Immature natural killer cell (primary cell): ENCODE results near the gene TADA3. TPM values are rescaled to one million over a fixed set of nuclear protein-coding genes. Genes with fewer than 3 reads are reported as not detected.

ENCODE experiments used
- DNase-seq, 3 donors: peaks; one replicate each; pipeline ENCODE4 v3.0.0; 2022; ENCODE audit warnings: mixed read lengths in 1 of 3
- H3K27ac Mint-ChIP-seq, 6 donors: one replicate each; pipeline ENCODE4 v1.8.0; 2020; ENCODE audit warnings: mixed read lengths in 6 of 6, mild to moderate bottlenecking in 5 of 6, inconsistent platforms in 4 of 6, moderate library complexity in 3 of 6
- H3K27me3 Mint-ChIP-seq, 3 donors: one replicate each; pipeline ENCODE4 v1.8.0; 2020 to 2021; ENCODE audit warnings: low read depth in 3 of 3, mild to moderate bottlenecking in 3 of 3, mixed read lengths in 3 of 3, moderate library complexity in 3 of 3, inconsistent platforms in 1 of 3
- H3K36me3 Mint-ChIP-seq, 3 donors: one replicate each; pipeline ENCODE4 v1.8.0; 2020; ENCODE audit warnings: mixed read lengths in 3 of 3, inconsistent platforms in 2 of 3, mild to moderate bottlenecking in 2 of 3
- H3K4me1 Mint-ChIP-seq, 2 donors: one replicate each; pipeline ENCODE4 v1.8.0; 2020; ENCODE audit warnings: inconsistent platforms in 2 of 2, mild to moderate bottlenecking in 2 of 2, mixed read lengths in 2 of 2, moderate library complexity in 1 of 2
- H3K4me3 Mint-ChIP-seq, 5 donors: one replicate each; pipeline ENCODE4 v1.8.0; 2020; ENCODE audit warnings: mild to moderate bottlenecking in 5 of 5, mixed read lengths in 5 of 5, inconsistent platforms in 3 of 5, moderate library complexity in 3 of 5
- H3K9me3 Mint-ChIP-seq, 6 donors: one replicate each; pipeline ENCODE4 v1.8.0; 2020; ENCODE audit warnings: mild to moderate bottlenecking in 6 of 6, mixed read lengths in 6 of 6, inconsistent platforms in 4 of 6, moderate library complexity in 3 of 6
- polyA plus RNA-seq, 3 donors: library from polyadenylated mRNA; unstranded; fragments of 300-500 nt; fragmentation: Illumina TruSeq; gene quantifications; one replicate each; pipeline ENCODE4 v1.2.3, GENCODE V29; 2021

TADA3 gene
- polyA plus RNA-seq, 3 donors from 2014 or later = 58.1 to 121 (median 73.6) TPM

GRCh38 chr3:9786825-9787669, 5.2 kb downstream of the TADA3 start:
- H3K27me3 Mint-ChIP-seq = peaks cover 0 to 3% (median 0%) of the 10 kb centered on the region in 3 donors
- H3K4me3 Mint-ChIP-seq = no peak overlapping the region
- peak overlapping the region in 4 of 6 donors; percentile 33 to 66 (median 48) for H3K27ac Mint-ChIP-seq
- peaks cover 24 to 54% (median 30%) of the 10 kb centered on the region in 3 donors for H3K36me3 Mint-ChIP-seq
- no peak for DNase-seq
- H3K9me3 Mint-ChIP-seq = no peaks in the 10 kb centered on the region
- H3K4me1 Mint-ChIP-seq = peaks cover 41 to 45% of the 10 kb centered on the region in 2 donors

- H3K4me1 Mint-ChIP-seq = peaks cover 40 to 42% of the 10 kb centered on the region in 2 donors
- H3K27ac Mint-ChIP-seq = no peak overlapping the region
- peaks cover 0 to 3% (median 0%) of the 10 kb centered on the region in 3 donors for H3K27me3 Mint-ChIP-seq
- H3K36me3 Mint-ChIP-seq = peaks cover 24 to 56% (median 30%) of the 10 kb centered on the region in 3 donors
- H3K4me3 Mint-ChIP-seq = no peak overlapping the region
- no peak for DNase-seq
- no peaks in the 10 kb centered on the region for H3K9me3 Mint-ChIP-seq
Measured at GRCh38 chr3:9786209-9786739, 6.0 kb downstream of the TADA3 start.

- Mint-ChIP-seq H3K4me1 (peaks cover 40 to 41% of the 10 kb centered on the region in 2 donors), H3K9me3 (no peaks in the 10 kb centered on the region), H3K36me3 (peaks cover 24 to 58% (median 30%) of the 10 kb centered on the region in 3 donors), H3K4me3 (no peak overlapping the region), H3K27ac (peak overlapping the region in 1 of 6 donors; percentile 30), H3K27me3 (peaks cover 0 to 3% (median 0%) of the 10 kb centered on the region in 3 donors)
- no peak for DNase-seq
Measured at GRCh38 chr3:9785602-9786001, 6.7 kb downstream of the TADA3 start.

- H3K9me3 Mint-ChIP-seq = no peaks in the 10 kb centered on the region
Measured at GRCh38 chr3:9784965-9785364, 7.3 kb downstream of the TADA3 start.

GRCh38 chr3:9783954-9784353, 8.3 kb downstream of the TADA3 start:
- Mint-ChIP-seq H3K27ac (no peak overlapping the region), H3K36me3 (peaks cover 17 to 43% (median 17%) of the 10 kb centered on the region in 3 donors), H3K27me3 (peaks cover 6 to 7% (median 7%) of the 10 kb centered on the region in 3 donors), H3K9me3 (no peaks in the 10 kb centered on the region), H3K4me1 (peaks cover 48% of the 10 kb centered on the region in 2 donors), H3K4me3 (no peak overlapping the region)
- DNase-seq = no peak

More at GRCh38 chr3:9784965-9785364, 7.3 kb downstream of the TADA3 start:
- Mint-ChIP-seq H3K27ac (no peak overlapping the region), H3K4me1 (peaks cover 40 to 41% of the 10 kb centered on the region in 2 donors), H3K27me3 (peaks cover 0 to 4% (median 3%) of the 10 kb centered on the region in 3 donors), H3K4me3 (no peak overlapping the region), H3K36me3 (peaks cover 20 to 52% (median 25%) of the 10 kb centered on the region in 3 donors)
- DNase-seq = no peak

- Mint-ChIP-seq H3K36me3 (peaks cover 15 to 41% (median 15%) of the 10 kb centered on the region in 3 donors), H3K27ac (peak overlapping the region in 4 of 6 donors; percentile 35 to 96 (median 68)), H3K4me1 (peaks cover 58 to 59% of the 10 kb centered on the region in 2 donors), H3K27me3 (peaks cover 5 to 9% (median 6%) of the 10 kb centered on the region in 3 donors), H3K4me3 (no peak overlapping the region), H3K9me3 (no peaks in the 10 kb centered on the region)
- no peak for DNase-seq
Measured at GRCh38 chr3:9782770-9783169, 9.5 kb downstream of the TADA3 start.

GRCh38 chr3:9781978-9782603, 10.2 kb downstream of the TADA3 start:
- H3K36me3 Mint-ChIP-seq = peaks cover 9 to 34% (median 10%) of the 10 kb centered on the region in 3 donors
- H3K9me3 Mint-ChIP-seq = no peaks in the 10 kb centered on the region
- H3K27ac Mint-ChIP-seq = peak overlapping the region; percentile 35 to 96 (median 80)
- H3K4me1 Mint-ChIP-seq = peaks cover 58 to 59% of the 10 kb centered on the region in 2 donors
- peak overlapping the region in 3 of 5 donors; percentile 3 to 60 (median 33) for H3K4me3 Mint-ChIP-seq
- no peak for DNase-seq
- peaks cover 4 to 9% (median 6%) of the 10 kb centered on the region in 3 donors for H3K27me3 Mint-ChIP-seq

- H3K36me3 Mint-ChIP-seq = peaks cover 10 to 30% (median 12%) of the 10 kb centered on the region in 3 donors
- H3K27me3 Mint-ChIP-seq = peaks cover 4 to 9% (median 6%) of the 10 kb centered on the region in 3 donors
- DNase-seq = no peak
- H3K4me3 Mint-ChIP-seq = peak overlapping the region in 3 of 5 donors; percentile 20 to 56 (median 46)
- H3K9me3 Mint-ChIP-seq = no peaks in the 10 kb centered on the region
- peaks cover 59 to 61% of the 10 kb centered on the region in 2 donors for H3K4me1 Mint-ChIP-seq
- H3K27ac Mint-ChIP-seq = peak overlapping the region; percentile 90 to 96 (median 94)
Measured at GRCh38 chr3:9781551-9781950, 10.7 kb downstream of the TADA3 start.

- Mint-ChIP-seq H3K4me3 (peak overlapping the region; percentile 42 to 69 (median 68)), H3K4me1 (peaks cover 54 to 63% of the 10 kb centered on the region in 2 donors), H3K9me3 (no peaks in the 10 kb centered on the region), H3K27ac (peak overlapping the region; percentile 90 to 96 (median 94)), H3K36me3 (peaks cover 8 to 26% (median 9%) of the 10 kb centered on the region in 3 donors), H3K27me3 (peaks cover 4 to 9% (median 6%) of the 10 kb centered on the region in 3 donors)
- DNase-seq = no peak
Measured at GRCh38 chr3:9780910-9781309, 11.4 kb downstream of the TADA3 start.

GRCh38 chr3:9780458-9780812, 11.8 kb downstream of the TADA3 start:
- H3K9me3 Mint-ChIP-seq = no peaks in the 10 kb centered on the region
- peaks cover 5 to 23% (median 7%) of the 10 kb centered on the region in 3 donors for H3K36me3 Mint-ChIP-seq
- peak overlapping the region; percentile 90 to 96 (median 94) for H3K27ac Mint-ChIP-seq
- H3K27me3 Mint-ChIP-seq = peaks cover 4 to 9% (median 6%) of the 10 kb centered on the region in 3 donors
- peaks cover 54 to 63% of the 10 kb centered on the region in 2 donors for H3K4me1 Mint-ChIP-seq
- DNase-seq = no peak
- H3K4me3 Mint-ChIP-seq = peak overlapping the region; percentile 42 to 69 (median 68)

- Mint-ChIP-seq H3K9me3 (no peaks in the 10 kb centered on the region), H3K27me3 (peaks cover 4 to 9% (median 6%) of the 10 kb centered on the region in 3 donors), H3K36me3 (peaks cover 2 to 18% (median 4%) of the 10 kb centered on the region in 3 donors), H3K4me1 (peaks cover 51 to 63% of the 10 kb centered on the region in 2 donors), H3K27ac (peak overlapping the region; percentile 90 to 96 (median 94)), H3K4me3 (peak overlapping the region; percentile 42 to 69 (median 68))
- DNase-seq = peak; percentile 72 to 76 (median 76)
Measured at GRCh38 chr3:9779721-9780457, 12.4 kb downstream of the TADA3 start.

GRCh38 chr3:9779075-9779593, 13.1 kb downstream of the TADA3 start:
- Mint-ChIP-seq H3K36me3 (peaks cover 0 to 15% (median 4%) of the 10 kb centered on the region in 3 donors), H3K27me3 (peaks cover 4 to 9% (median 6%) of the 10 kb centered on the region in 3 donors), H3K4me3 (peak overlapping the region; percentile 42 to 69 (median 68)), H3K27ac (peak overlapping the region; percentile 90 to 96 (median 94)), H3K9me3 (no peaks in the 10 kb centered on the region), H3K4me1 (peaks cover 51 to 63% of the 10 kb centered on the region in 2 donors)
- DNase-seq = no peak
